GM13976 (cell line): ENCODE measurements around the gene GDF2.

ENCODE experiments used
- DNase-seq: peaks from one replicate; pipeline ENCODE4 v3.0.0; 2012; ENCODE audit warnings: low spot score
- CTCF ChIP-seq: IDR thresholded peaks from 2 replicates; pipeline ENCODE4 v1.5.1; 2012; ENCODE audit warnings: borderline replicate concordance, mild to moderate bottlenecking; ENCODE audit not compliant: insufficient read depth; ENCODE audit errors: extremely low read depth, missing control alignments, control extremely low read depth
- in situ Hi-C: fragments of 300-500 bp; cut with MboI; formaldehyde crosslinking; loops from one replicate; pipeline ENCODE4 v1.12.0; 2022; ENCODE audit warnings: low sequenced_read_pairs, mixed read lengths, inconsistent platforms; ENCODE audit not compliant: unreplicated experiment

Gene GDF2

GRCh38 chr10:47364911-47365310 lies 42.7 kb downstream of the GDF2 start:
- in situ Hi-C loops: no loop called here
- TF ChIP-seq CTCF: no peak
- no peak for DNase-seq

- in situ Hi-C loops: no loop called here
- no peak for TF ChIP-seq CTCF
- no peak for DNase-seq
These were observed 43.4 kb downstream of the GDF2 start for GRCh38 chr10:47365431-47366180.

DNA sequence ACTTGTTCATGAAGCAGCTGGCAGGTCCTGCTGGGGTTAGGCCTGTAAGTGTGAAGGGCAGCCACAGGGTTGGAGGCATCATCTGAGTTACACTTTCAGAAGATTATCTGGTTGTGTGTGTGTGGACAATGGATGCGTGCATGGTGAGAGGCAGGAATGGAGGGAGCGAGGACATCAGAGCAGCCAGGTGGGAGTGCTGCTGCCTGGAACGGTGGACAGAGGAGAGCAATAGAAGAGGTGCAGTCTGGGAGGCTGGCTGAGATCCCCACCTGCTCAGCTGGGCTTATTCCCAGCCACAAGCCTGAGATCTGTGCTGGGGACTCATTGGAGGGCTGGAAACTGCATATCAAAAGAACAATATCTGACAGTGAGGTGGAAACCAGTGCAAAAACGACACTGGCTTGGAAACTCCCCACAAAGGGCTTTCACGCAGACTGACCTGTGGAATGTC lies 44.0 kb downstream of the GDF2 start:
- TF ChIP-seq CTCF: no peak
- DNase-seq: no peak
- in situ Hi-C loops: no loop called here

DNA sequence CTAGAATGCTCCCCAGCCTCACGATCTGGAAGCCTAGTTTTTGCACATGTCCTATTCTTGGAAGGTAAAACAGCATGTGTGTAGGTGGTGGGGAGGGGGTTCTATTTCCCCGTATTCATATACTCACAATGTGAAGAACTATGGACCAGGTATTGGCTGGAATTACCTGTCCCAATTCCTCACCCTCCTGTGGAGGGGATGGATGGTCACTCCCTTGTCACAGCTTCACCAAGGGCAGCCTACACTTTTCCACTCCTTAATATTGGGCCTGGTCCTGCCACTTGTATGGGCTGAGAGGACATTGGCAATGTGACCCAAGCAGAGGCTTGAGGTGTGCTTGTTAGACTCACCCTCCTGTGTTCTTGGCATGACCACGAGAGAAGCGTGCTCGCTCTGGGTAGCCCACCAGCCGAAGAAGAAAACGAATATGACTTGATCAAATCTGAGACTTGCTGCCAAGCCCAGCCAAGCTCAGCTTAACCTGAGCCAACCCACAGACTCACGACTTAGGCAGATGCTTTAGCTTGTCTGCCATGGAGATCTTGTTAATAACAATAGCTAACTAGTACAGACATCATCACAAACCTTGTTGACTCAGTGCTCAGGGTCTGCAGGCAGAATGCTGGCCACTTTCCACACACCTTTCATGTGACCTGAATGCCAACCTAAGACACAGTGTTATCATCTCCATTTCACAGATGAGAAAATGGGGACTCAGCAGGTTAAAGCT lies 44.6 kb downstream of the GDF2 start:
- in situ Hi-C loops: no loop called here
- no peak for TF ChIP-seq CTCF
- DNase-seq: no peak

GRCh38 chr10:47367646-47368045 lies 45.4 kb downstream of the GDF2 start:
- in situ Hi-C loops: no loop called here
- no peak for TF ChIP-seq CTCF
- no peak for DNase-seq

DNA sequence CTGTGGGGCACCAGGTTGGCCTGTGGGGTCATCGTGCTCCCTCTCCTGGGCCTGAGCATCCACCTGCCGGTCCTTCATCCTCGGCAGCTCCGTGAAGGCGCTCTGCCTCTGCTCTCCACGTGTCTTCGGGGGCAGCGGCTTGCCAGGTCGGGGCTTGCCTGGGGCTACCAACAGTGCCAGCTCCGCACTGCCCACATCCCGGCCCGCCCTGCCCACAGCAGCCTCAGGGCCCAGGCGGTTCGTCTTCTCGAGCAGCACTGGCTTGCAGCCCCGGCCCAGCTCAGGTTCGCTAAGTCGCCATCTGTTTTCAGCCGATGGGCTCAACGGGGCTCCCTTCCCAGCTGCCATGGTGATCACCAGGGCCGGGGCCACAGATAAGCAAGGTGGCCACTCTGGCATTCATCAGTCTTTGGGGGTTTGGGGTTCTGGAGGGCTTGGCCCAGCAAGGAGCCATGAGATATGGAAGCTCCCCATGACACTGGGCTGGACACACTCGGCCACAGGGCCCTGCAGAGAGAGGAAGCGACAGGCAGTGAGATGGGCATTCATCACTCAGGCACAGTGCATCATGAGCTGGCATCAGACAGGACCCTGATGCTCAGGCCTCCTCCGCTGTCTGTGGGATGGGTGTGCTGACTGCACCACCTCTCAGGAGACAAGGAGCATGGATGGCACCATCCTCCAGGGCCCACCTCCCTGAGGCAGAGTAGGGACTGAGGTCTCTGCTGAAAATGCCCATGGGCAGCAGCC lies 46.4 kb downstream of the GDF2 start:
- no peak for DNase-seq
- TF ChIP-seq CTCF: no peak

More for the DNA sequence above, 46.4 kb downstream of the GDF2 start:
- in situ Hi-C loops: no loop called here
